Immature natural killer cell (primary cell): ENCODE measurements around the gene GGT1. TPM values are rescaled to one million over a fixed set of nuclear protein-coding genes. Genes with fewer than 3 reads are reported as not detected.
A peak's percentile ranks its signal among the peaks of the same experiment; 100 is the strongest.
"Not testable (repeated sequence)": the region's sequence is repeated elsewhere in the genome, so short reads cannot be mapped to it uniquely, and the experiment has no call there.

ENCODE experiments used
- DNase-seq, 3 donors: peaks; one replicate each; pipeline ENCODE4 v3.0.0; 2022; ENCODE audit warnings: mixed read lengths in 1 of 3
- H3K27ac Mint-ChIP-seq, 6 donors: one replicate each; pipeline ENCODE4 v1.8.0; 2020; ENCODE audit warnings: mixed read lengths in 6 of 6, mild to moderate bottlenecking in 5 of 6, inconsistent platforms in 4 of 6, moderate library complexity in 3 of 6
- H3K27me3 Mint-ChIP-seq, 3 donors: one replicate each; pipeline ENCODE4 v1.8.0; 2020 to 2021; ENCODE audit warnings: low read depth in 3 of 3, mild to moderate bottlenecking in 3 of 3, mixed read lengths in 3 of 3, moderate library complexity in 3 of 3, inconsistent platforms in 1 of 3
- H3K36me3 Mint-ChIP-seq, 3 donors: one replicate each; pipeline ENCODE4 v1.8.0; 2020; ENCODE audit warnings: mixed read lengths in 3 of 3, inconsistent platforms in 2 of 3, mild to moderate bottlenecking in 2 of 3
- H3K4me1 Mint-ChIP-seq, 2 donors: one replicate each; pipeline ENCODE4 v1.8.0; 2020; ENCODE audit warnings: inconsistent platforms in 2 of 2, mild to moderate bottlenecking in 2 of 2, mixed read lengths in 2 of 2, moderate library complexity in 1 of 2
- H3K4me3 Mint-ChIP-seq, 5 donors: one replicate each; pipeline ENCODE4 v1.8.0; 2020; ENCODE audit warnings: mild to moderate bottlenecking in 5 of 5, mixed read lengths in 5 of 5, inconsistent platforms in 3 of 5, moderate library complexity in 3 of 5
- H3K9me3 Mint-ChIP-seq, 6 donors: one replicate each; pipeline ENCODE4 v1.8.0; 2020; ENCODE audit warnings: mild to moderate bottlenecking in 6 of 6, mixed read lengths in 6 of 6, inconsistent platforms in 4 of 6, moderate library complexity in 3 of 6
- polyA plus RNA-seq, 3 donors: library from polyadenylated mRNA; unstranded; fragments of 300-500 nt; fragmentation: Illumina TruSeq; gene quantifications; one replicate each; pipeline ENCODE4 v1.2.3, GENCODE V29; 2021

The GGT1 gene
- polyA plus RNA-seq, 3 donors from 2014 or later, result 1.2 to 4.8 TPM; not detected in 1

DNA sequence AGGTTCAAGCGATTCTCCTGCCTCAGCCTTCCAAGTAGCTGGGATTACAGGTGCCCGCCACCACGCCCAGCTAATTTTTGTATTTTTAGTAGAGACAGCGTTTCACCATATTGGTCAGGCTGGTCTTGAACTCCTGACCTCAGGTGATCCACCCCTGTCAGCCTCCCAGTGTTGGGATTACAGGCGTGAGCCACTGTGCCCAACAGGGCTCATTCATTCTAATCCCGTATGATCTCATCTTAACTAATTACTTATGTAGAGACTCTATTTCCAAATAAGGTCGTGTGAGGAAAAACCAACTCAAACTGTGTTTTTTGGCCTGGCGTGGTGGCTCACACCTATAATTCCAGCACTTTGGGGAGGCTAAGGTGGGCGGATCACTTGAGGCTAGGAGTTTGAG lies 5.9 kb upstream of the GGT1 start:
- not testable (repeated sequence) for H3K27ac Mint-ChIP-seq, H3K4me3 Mint-ChIP-seq, H3K36me3 Mint-ChIP-seq, H3K9me3 Mint-ChIP-seq, H3K27me3 Mint-ChIP-seq, DNase-seq
- H3K4me1 Mint-ChIP-seq, result peaks cover 28 to 32% of the 10 kb centered on the region in 2 donors

DNA sequence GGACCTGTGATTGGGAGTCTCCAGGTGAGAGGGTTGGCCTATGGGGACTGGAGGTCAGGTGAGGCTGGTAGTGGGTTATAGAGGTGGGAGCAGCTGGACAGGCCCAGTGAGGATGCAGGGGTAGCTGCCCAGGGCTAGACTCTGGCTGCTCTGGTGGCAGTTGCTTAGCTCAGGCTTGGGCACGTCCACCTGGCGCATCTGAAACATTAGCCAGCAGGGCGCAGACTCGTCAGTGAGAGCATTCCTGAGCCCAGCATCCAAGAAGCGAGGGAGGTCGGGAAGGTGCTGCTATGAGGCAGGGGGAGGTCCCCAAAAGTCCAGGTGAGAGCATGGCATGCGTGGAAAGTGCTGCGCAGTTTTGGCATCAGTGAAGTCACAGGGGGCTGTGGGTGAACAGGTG lies 3.5 kb upstream of the GGT1 start:
- peaks cover 42 to 43% of the 10 kb centered on the region in 2 donors for H3K4me1 Mint-ChIP-seq
- H3K4me3 Mint-ChIP-seq, result peak overlapping the region in 1 of 5 donors; percentile 2
- no peaks in the 10 kb centered on the region for H3K36me3 Mint-ChIP-seq
- peak overlapping the region in 4 of 6 donors; percentile 36 to 62 (median 46) for H3K27ac Mint-ChIP-seq
- H3K9me3 Mint-ChIP-seq, result no peaks in the 10 kb centered on the region
- no peak for DNase-seq
- peaks cover 0 to 5% (median 1%) of the 10 kb centered on the region in 3 donors for H3K27me3 Mint-ChIP-seq

DNA sequence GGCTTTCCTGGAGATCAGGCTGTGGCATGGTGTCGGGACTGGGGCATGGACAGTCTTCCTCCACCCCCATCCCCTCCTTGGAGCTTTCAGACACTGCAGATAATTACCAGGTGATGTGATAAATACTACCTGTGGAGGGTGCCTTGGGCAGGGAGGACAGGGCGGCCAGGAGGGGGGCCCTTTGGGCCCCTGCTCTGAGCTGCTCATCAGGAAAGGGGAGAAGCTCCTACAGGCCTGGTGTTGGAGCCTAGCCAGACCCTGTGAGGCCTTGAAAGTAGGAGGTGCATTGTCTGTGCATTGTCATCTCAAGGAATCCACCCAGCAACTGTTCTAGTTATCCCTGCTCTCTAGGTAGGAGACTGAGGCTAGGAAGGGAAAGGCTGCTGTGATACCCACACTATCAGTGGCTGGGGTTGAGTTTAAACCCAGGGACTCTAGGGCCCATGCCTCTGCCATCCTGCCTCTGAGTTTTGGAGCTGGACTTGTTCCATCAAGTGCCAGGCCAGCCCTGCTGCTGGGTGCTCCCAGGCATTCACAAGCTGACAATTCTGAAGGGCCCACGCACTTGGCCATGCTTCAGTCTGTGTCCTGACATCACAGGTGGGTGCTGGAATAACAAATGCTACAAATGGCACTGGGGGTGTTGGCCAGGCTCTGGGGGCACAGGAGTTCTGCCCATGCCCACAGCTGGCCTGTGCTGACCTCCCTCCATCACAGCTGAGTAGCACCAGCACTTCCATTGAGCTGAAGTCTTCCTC lies 2.9 kb upstream of the GGT1 start:
- not testable (repeated sequence) for H3K27me3 Mint-ChIP-seq, H3K36me3 Mint-ChIP-seq, DNase-seq, H3K4me3 Mint-ChIP-seq, H3K9me3 Mint-ChIP-seq
- Mint-ChIP-seq H3K4me1 (peaks cover 44% of the 10 kb centered on the region in 2 donors), H3K27ac (peak overlapping the region in 2 of 6 donors; percentile 46 to 69)

DNA sequence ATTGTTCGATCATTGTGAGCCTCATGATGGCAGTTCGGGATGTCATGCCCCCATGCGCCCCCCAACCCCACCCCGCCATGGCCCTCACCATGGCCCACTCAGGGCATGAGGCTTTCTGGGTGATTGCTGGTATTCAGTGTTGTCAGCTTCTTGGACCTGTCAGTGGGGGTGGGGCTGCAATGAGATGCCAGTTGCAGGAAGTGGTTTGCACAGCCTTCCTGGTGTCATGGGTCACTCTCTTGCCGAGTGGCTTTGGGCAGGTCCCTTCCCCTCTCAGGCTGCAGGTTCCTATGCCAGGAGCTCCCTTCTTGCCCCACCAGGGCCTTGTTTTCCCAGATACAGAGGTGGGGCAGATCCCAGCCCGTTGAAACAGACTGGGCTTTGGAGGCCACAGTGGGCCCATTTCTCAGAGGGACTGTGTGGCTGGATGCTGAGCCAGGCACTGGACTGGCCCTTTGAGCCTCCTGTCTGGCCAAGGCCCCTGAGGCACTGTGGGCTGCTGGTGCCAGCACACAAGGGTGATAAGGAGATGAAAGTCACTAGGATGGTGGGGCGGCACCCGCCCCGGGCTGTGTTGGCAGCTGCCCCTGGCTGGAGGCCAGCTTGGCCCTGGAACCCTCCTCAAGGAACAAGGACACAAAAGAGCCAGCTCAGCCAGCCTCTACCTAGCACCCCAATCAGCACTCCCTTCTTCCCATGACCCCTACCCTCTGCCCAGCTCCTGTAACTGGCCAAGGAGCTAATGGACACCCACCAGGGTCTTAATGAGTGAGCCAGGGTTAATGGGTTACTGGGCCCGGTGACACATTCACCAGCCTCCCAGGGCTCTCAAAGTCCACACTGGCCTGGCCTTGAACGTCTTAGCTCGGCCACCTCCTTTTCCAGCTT lies 1.5 kb upstream of the GGT1 start:
- H3K27ac Mint-ChIP-seq, result peak overlapping the region in 4 of 6 donors; percentile 32 to 83 (median 56)
- H3K36me3 Mint-ChIP-seq, result no peaks in the 10 kb centered on the region
- H3K27me3 Mint-ChIP-seq, result peaks cover 0 to 3% (median 1%) of the 10 kb centered on the region in 3 donors
- peaks cover 44% of the 10 kb centered on the region in 2 donors for H3K4me1 Mint-ChIP-seq
- H3K9me3 Mint-ChIP-seq, result no peaks in the 10 kb centered on the region
- H3K4me3 Mint-ChIP-seq, result peak overlapping the region in 4 of 5 donors; percentile 18 to 42 (median 38)
- DNase-seq, result peak; percentile 30 to 44 (median 35)

DNA sequence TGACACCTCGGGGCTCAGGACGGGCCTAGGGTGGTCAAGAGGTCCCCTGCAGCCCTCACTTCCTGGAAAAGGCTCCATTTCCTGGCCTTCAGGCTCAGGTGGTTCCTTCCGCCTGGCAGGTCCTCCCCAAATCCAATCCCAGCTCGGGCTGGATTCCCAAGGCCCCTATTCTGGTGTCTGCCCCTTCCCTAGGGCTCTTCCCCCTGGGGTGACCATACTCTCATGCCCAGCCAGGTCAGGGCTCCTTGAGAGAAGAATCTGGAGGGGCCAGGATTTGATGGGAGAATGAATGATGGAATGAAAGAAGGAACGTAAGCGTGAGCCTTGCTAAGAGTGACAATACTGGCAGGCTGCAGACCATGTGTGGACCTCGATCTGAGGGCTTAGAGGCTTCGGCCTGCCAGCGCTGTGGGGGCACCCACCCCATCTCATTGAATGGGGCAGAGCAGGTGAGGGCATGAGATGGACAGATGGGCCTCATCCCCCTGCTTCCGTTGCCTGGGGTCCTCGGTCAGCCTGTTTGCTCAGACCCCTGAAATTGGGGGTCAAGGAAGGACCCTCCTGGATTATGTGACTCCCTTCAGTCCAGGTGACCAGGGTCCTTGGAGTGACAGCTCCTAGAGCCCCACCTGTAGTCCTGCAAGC lies 766 bp upstream of the GGT1 start:
- peak overlapping the region in 1 of 5 donors; percentile 8 for H3K4me3 Mint-ChIP-seq
- peaks cover 44% of the 10 kb centered on the region in 2 donors for H3K4me1 Mint-ChIP-seq
- not testable (repeated sequence) for H3K9me3 Mint-ChIP-seq, H3K27me3 Mint-ChIP-seq, DNase-seq, H3K36me3 Mint-ChIP-seq
- peak overlapping the region in 1 of 6 donors; percentile 83 for H3K27ac Mint-ChIP-seq

DNA sequence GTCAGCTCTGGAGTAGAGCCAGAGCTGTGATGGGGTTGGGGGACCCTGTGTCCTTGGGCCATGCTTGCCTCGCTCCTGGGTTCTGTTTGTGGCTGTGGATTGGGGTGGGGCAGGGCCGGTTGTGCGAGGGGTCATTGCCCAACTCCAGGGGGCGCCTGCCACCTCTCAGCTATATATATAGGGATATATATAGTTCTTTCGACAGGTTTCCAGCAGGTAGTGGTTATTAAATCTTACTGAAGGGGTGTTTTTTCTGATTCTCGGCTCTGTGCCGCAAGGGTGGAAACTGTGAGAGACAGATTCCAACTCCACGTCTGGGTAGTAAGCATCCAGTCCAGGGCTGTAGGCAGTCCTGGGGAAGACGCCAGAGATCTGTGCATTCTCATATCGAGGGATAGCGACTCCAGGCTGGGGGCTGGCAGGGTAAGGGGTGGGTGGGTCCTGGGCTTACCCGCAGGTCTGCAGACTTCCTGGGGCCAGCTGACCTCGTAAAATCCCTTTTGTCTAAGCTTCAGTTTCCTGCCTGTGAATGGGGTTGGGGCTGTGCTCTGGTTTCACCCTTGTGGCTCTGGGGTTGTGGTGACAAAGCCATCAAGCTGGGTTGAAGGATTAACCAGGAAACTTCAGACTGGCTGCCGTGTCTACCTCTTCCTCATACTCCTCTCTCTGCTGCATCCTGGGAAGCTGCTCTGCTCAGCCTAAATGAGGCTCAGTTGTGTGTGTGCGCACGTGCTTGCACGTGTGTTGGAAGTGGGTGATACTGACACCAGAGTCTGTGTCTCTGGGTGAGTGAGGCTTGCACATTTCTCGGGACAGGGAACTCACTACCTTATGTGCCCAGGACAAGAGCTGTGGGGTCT lies 1.0 kb downstream of the GGT1 start:
- H3K4me1 Mint-ChIP-seq, result peaks cover 44% of the 10 kb centered on the region in 2 donors
- H3K4me3 Mint-ChIP-seq, result peak overlapping the region; percentile 65 to 78 (median 72)
- not testable (repeated sequence) for H3K27me3 Mint-ChIP-seq, H3K9me3 Mint-ChIP-seq, H3K36me3 Mint-ChIP-seq
- peak overlapping the region; percentile 67 to 91 (median 84) for H3K27ac Mint-ChIP-seq
- peak; percentile 34 to 38 (median 38) for DNase-seq

DNA sequence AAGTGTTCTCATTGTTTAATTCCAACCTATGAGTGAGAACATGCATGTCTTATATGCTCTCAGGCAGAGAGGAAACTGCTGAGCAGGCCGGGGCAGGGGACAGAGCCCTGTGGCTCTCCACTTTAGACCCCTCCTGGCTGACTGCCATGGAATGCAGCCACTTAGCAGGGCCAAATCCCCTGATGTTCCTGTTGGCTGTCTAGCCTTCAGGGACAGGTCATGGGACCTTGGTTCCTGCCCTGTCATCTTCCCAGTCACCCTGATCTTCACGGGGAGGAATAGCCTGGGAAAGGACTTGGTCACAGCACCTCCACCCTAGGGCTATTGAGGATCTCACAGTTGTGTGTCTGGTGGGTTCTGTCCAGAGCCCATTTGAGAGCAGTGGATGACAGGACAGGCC lies 3.3 kb downstream of the GGT1 start:
- not testable (repeated sequence) for H3K27ac Mint-ChIP-seq, H3K36me3 Mint-ChIP-seq, DNase-seq, H3K4me3 Mint-ChIP-seq, H3K27me3 Mint-ChIP-seq, H3K9me3 Mint-ChIP-seq
- H3K4me1 Mint-ChIP-seq, result peaks cover 25 to 26% of the 10 kb centered on the region in 2 donors

DNA sequence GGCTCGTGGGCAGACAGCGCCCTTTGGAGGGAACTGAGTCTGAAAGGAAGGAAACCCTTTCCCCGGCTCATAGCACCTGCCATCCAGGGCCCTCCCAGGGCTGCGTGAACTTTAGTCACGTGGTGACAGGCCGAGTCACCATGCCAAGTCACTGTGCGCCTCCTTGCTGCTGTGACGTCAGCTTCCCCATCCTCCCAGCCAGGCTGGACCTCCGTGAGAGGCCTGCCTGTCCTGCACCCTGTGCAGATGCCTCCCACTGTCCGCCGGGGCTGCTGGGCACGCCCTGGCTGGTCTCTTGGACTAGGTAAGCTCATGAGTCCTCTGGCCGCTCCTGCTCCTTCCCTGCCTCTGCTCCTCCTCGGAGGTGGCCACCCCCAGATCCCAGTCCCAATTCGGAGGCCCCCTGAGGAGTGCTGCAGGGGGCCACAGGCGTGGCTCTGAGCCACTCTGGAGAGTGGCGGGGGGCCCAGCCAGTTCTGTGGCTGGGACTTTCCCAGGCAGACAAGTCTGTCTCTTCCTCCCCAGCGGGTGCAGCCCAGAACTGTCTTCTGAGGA lies 4.5 kb downstream of the GGT1 start:
- peak overlapping the region in 2 of 5 donors; percentile 42 to 69 for H3K4me3 Mint-ChIP-seq
- peaks cover 16 to 18% of the 10 kb centered on the region in 2 donors for H3K4me1 Mint-ChIP-seq
- H3K9me3 Mint-ChIP-seq, H3K27me3 Mint-ChIP-seq, DNase-seq, H3K36me3 Mint-ChIP-seq: not testable (repeated sequence)
- H3K27ac Mint-ChIP-seq, result peak overlapping the region in 2 of 6 donors; percentile 67 to 73

DNA sequence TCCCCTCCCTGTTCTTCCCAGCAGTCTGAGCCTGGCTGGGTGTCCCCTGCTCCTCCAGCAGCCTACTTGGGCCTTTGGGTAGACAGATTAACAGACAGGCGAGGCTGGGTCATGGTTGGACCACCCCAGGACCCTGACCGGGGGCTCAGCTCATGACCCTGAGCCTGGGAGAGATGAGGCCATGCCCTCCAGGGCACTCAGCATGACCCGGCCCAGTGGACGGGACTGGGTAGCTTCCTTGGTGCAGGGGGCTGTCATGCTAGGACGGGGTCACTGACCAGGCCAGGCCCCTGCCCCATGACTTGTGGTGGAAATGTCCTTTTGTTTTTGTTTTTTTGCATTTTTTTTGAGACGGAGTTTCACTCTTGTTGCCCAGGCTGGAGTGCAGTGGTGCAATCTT lies 5.3 kb downstream of the GGT1 start:
- H3K27me3 Mint-ChIP-seq, H3K4me3 Mint-ChIP-seq: not testable (repeated sequence)
- H3K4me1 Mint-ChIP-seq, result peaks cover 13 to 14% of the 10 kb centered on the region in 2 donors

DNA sequence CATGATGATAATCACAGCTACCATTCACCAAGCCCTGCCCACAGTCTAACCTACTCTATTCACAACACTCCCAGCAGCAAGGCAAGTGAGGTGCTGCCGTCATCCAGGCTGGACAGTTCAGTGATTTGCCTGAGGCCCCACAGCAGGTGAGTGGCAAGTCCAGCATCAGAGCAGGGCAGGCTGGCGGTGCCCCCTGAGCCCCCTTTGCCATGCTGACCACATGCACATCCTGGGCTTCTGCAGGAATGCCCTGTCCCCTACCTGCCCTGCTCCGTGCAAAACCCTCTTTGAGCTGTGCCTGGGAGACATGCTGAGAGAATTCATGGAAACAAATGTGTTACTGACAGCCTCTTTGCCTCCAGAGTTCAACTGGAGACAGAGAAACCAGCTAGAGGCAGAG lies 6.9 kb downstream of the GGT1 start:
- not testable (repeated sequence) for H3K9me3 Mint-ChIP-seq, H3K27me3 Mint-ChIP-seq, H3K4me1 Mint-ChIP-seq, H3K4me3 Mint-ChIP-seq, DNase-seq, H3K27ac Mint-ChIP-seq, H3K36me3 Mint-ChIP-seq

More for the DNA sequence above, 5.3 kb downstream of the GGT1 start:
- H3K36me3 Mint-ChIP-seq, H3K9me3 Mint-ChIP-seq, DNase-seq, H3K27ac Mint-ChIP-seq: not testable (repeated sequence)

DNA sequence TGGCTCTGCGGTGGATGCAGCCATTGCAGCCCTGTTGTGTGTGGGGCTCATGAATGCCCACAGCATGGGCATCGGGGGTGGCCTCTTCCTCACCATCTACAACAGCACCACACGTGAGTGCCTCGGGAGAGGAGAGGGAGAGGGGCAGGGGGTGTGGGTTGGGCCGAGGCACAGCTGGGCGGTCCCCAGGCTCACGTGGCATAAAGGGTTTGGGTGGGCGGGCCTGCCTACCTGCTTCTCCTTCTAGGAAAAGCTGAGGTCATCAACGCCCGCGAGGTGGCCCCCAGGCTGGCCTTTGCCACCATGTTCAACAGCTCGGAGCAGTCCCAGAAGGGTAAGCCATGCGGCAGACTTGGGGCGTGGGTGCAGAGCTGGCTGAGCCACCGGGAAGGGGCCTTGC lies 11.8 kb downstream of the GGT1 start:
- not testable (repeated sequence) for H3K27me3 Mint-ChIP-seq, H3K9me3 Mint-ChIP-seq, DNase-seq, H3K4me3 Mint-ChIP-seq, H3K27ac Mint-ChIP-seq, H3K4me1 Mint-ChIP-seq, H3K36me3 Mint-ChIP-seq

DNA sequence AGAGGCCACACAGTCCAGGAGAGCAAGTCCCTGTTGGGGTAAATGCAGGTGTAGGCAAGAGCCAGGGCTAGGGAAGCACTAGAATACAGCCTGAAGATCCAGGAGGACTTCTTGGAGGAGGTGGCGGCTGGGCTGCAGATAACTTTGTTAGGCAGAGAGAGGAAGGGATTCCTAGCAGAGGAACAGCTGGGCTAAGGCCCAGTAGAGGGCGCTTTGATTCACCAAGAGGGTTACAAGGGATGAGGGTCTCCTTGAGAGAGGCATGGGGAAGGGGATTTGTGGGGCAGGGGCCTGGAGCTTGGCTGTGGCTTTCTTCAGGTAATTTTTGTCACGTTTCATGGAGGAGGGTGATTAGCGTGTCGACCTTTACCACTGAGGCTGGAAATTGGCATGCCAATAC lies 18.3 kb downstream of the GGT1 start:
- not testable (repeated sequence) for H3K27me3 Mint-ChIP-seq, H3K9me3 Mint-ChIP-seq, H3K4me1 Mint-ChIP-seq, DNase-seq, H3K4me3 Mint-ChIP-seq, H3K36me3 Mint-ChIP-seq, H3K27ac Mint-ChIP-seq

DNA sequence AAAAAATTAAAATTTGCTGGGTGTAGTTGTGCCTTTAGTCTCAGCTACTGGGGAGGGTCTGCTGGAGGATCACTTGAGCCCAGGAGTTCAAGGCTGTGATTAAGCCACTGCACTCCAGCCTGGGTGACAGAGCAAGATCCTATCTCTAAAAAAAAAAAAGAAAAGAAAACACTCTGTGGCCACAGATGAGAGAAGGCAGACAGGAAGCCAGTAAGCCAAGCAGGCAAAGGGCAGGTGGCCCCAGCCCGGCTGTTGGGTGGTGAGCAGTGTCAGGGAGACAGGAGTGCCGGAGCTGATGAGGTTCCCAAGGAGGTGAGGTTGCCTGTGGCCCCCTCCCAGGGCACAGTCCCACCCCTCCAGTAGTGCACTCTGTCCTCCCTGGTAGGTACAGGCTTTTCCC lies 19.6 kb downstream of the GGT1 start:
- peak overlapping the region in 1 of 6 donors; percentile 66 for H3K27ac Mint-ChIP-seq

More for the DNA sequence above, 19.6 kb downstream of the GGT1 start:
- DNase-seq, H3K4me1 Mint-ChIP-seq, H3K36me3 Mint-ChIP-seq, H3K27me3 Mint-ChIP-seq, H3K4me3 Mint-ChIP-seq, H3K9me3 Mint-ChIP-seq: not testable (repeated sequence)
